Measurements from ENCODE around the gene COLEC11. TPM values are rescaled to one million over a fixed set of nuclear protein-coding genes. Genes with fewer than 3 reads are reported as not detected.

COLEC11 gene
- total RNA-seq, 2 experiments from 2014 or later = 0.35 TPM; not detected in 1

GRCh38 chr2:3626812-3627499 is 32.0 kb downstream of the COLEC11 start:
- ChIA-PET POLR2A (no interaction called here), CTCF (no interaction called here)
- no peak overlapping the region for H3K4me3 Mint-ChIP-seq
- H3K27ac Mint-ChIP-seq = no peak overlapping the region
- DNase-seq = no peak
- no peaks in the 10 kb centered on the region for H3K9me3 Mint-ChIP-seq
- no peaks in the 10 kb centered on the region for H3K4me1 Mint-ChIP-seq
- H3K36me3 Mint-ChIP-seq (ENCODE audit: low read depth) = no peaks in the 10 kb centered on the region
- H3K27me3 Mint-ChIP-seq = peaks cover 2% of the 10 kb centered on the region

GRCh38 chr2:3627500-3628100 is 32.7 kb downstream of the COLEC11 start:
- no peaks in the 10 kb centered on the region for H3K4me1 Mint-ChIP-seq
- H3K9me3 Mint-ChIP-seq = no peaks in the 10 kb centered on the region
- ChIA-PET POLR2A (no interaction called here), CTCF (no interaction called here)
- no peak overlapping the region for H3K27ac Mint-ChIP-seq
- DNase-seq = no peak
- peaks cover 2% of the 10 kb centered on the region for H3K27me3 Mint-ChIP-seq
- H3K36me3 Mint-ChIP-seq (ENCODE audit: low read depth) = no peaks in the 10 kb centered on the region
- H3K4me3 Mint-ChIP-seq = no peak overlapping the region

- POLR2A ChIA-PET = no interaction called here
- CTCF ChIA-PET = no interaction called here
Measured at GRCh38 chr2:3628241-3628679, 33.3 kb downstream of the COLEC11 start.

GRCh38 chr2:3628800-3629199 is 33.9 kb downstream of the COLEC11 start:
- no peaks in the 10 kb centered on the region for H3K36me3 Mint-ChIP-seq (ENCODE audit: low read depth)
- POLR2A ChIA-PET = no interaction called here
- H3K27ac Mint-ChIP-seq = no peak overlapping the region
- no peak for DNase-seq
- no peak overlapping the region for H3K4me3 Mint-ChIP-seq
- H3K4me1 Mint-ChIP-seq = no peaks in the 10 kb centered on the region
- no peaks in the 10 kb centered on the region for H3K27me3 Mint-ChIP-seq
- no peaks in the 10 kb centered on the region for H3K9me3 Mint-ChIP-seq
- CTCF ChIA-PET = no interaction called here

More at GRCh38 chr2:3628241-3628679, 33.3 kb downstream of the COLEC11 start:
- Mint-ChIP-seq H3K27me3 (no peaks in the 10 kb centered on the region), H3K4me3 (no peak overlapping the region), H3K9me3 (no peaks in the 10 kb centered on the region), H3K4me1 (no peaks in the 10 kb centered on the region), H3K27ac (no peak overlapping the region), H3K36me3 (ENCODE audit: low read depth) (no peaks in the 10 kb centered on the region)
- DNase-seq = no peak

GRCh38 chr2:3630631-3631030 is 35.7 kb downstream of the COLEC11 start:
- ChIA-PET POLR2A (no interaction called here), CTCF (no interaction called here)
- Mint-ChIP-seq H3K27ac (no peak overlapping the region), H3K9me3 (no peaks in the 10 kb centered on the region), H3K4me1 (no peaks in the 10 kb centered on the region), H3K27me3 (no peaks in the 10 kb centered on the region), H3K36me3 (ENCODE audit: low read depth) (no peaks in the 10 kb centered on the region), H3K4me3 (no peak overlapping the region)
- no peak for DNase-seq

GRCh38 chr2:3631161-3631850 is 36.4 kb downstream of the COLEC11 start:
- Mint-ChIP-seq H3K27me3 (no peaks in the 10 kb centered on the region), H3K4me3 (no peak overlapping the region), H3K4me1 (no peaks in the 10 kb centered on the region), H3K9me3 (no peaks in the 10 kb centered on the region), H3K36me3 (ENCODE audit: low read depth) (no peaks in the 10 kb centered on the region), H3K27ac (no peak overlapping the region)
- DNase-seq = no peak
- POLR2A ChIA-PET = no interaction called here
- CTCF ChIA-PET = no interaction called here

- Mint-ChIP-seq H3K4me1 (no peaks in the 10 kb centered on the region), H3K4me3 (no peak overlapping the region), H3K36me3 (ENCODE audit: low read depth) (no peaks in the 10 kb centered on the region), H3K27me3 (no peaks in the 10 kb centered on the region), H3K27ac (no peak overlapping the region), H3K9me3 (no peaks in the 10 kb centered on the region)
- DNase-seq = no peak
- CTCF ChIA-PET = no interaction called here
- POLR2A ChIA-PET = no interaction called here
Measured at GRCh38 chr2:3631851-3632659, 37.1 kb downstream of the COLEC11 start.

GRCh38 chr2:3633089-3633981 is 38.4 kb downstream of the COLEC11 start:
- ChIA-PET POLR2A (no interaction called here), CTCF (interaction anchor here (0.7 kb wide), 1 partner anchor 14 kb away, joined by 3 read pairs; no protein-coding TSS in a partner anchor)
- Mint-ChIP-seq H3K4me1 (no peaks in the 10 kb centered on the region), H3K36me3 (ENCODE audit: low read depth) (no peaks in the 10 kb centered on the region), H3K27ac (no peak overlapping the region), H3K4me3 (no peak overlapping the region), H3K27me3 (no peaks in the 10 kb centered on the region), H3K9me3 (no peaks in the 10 kb centered on the region)
- no peak for DNase-seq

- ChIA-PET POLR2A (no interaction called here), CTCF (interaction anchor here (0.7 kb wide), 1 partner anchor 14 kb away, joined by 3 read pairs; no protein-coding TSS in a partner anchor)
- no peak for DNase-seq
- no peak overlapping the region for H3K27ac Mint-ChIP-seq
- no peak overlapping the region for H3K4me3 Mint-ChIP-seq
- no peaks in the 10 kb centered on the region for H3K4me1 Mint-ChIP-seq
- H3K27me3 Mint-ChIP-seq = no peaks in the 10 kb centered on the region
- no peaks in the 10 kb centered on the region for H3K36me3 Mint-ChIP-seq (ENCODE audit: low read depth)
- H3K9me3 Mint-ChIP-seq = no peaks in the 10 kb centered on the region
Measured at GRCh38 chr2:3633982-3634595, 39.2 kb downstream of the COLEC11 start.

- DNase-seq = no peak
- CTCF ChIA-PET = interaction anchor here (0.7 kb wide), 1 partner anchor 15 kb away, joined by 3 read pairs; no protein-coding TSS in a partner anchor
- Mint-ChIP-seq H3K4me3 (no peak overlapping the region), H3K27ac (no peak overlapping the region), H3K9me3 (no peaks in the 10 kb centered on the region), H3K4me1 (no peaks in the 10 kb centered on the region), H3K27me3 (no peaks in the 10 kb centered on the region), H3K36me3 (ENCODE audit: low read depth) (no peaks in the 10 kb centered on the region)
- POLR2A ChIA-PET = no interaction called here
Measured at GRCh38 chr2:3634596-3635121, 39.7 kb downstream of the COLEC11 start.

- Mint-ChIP-seq H3K27me3 (no peaks in the 10 kb centered on the region), H3K9me3 (no peaks in the 10 kb centered on the region), H3K27ac (no peak overlapping the region), H3K4me1 (no peaks in the 10 kb centered on the region), H3K36me3 (ENCODE audit: low read depth) (no peaks in the 10 kb centered on the region), H3K4me3 (no peak overlapping the region)
- DNase-seq = no peak
- ChIA-PET POLR2A (no interaction called here), CTCF (no interaction called here)
Measured at GRCh38 chr2:3635171-3635974, 40.5 kb downstream of the COLEC11 start.
